Umbilical cord (tissue), 2 donors: ENCODE measurements around the gene PTPN1. TPM values are rescaled to one million over a fixed set of nuclear protein-coding genes. Genes with fewer than 3 reads are reported as not detected.
"Not testable (repeated sequence)": the region's sequence is repeated elsewhere in the genome, so short reads cannot be mapped to it uniquely, and the experiment has no call there.

ENCODE experiments used
- DNase-seq: peaks from one replicate; pipeline ENCODE4 v3.0.0-alpha.2; 2015; ENCODE audit warnings: low spot score
- total RNA-seq: library from RNA; depleted of rRNA; stranded (reverse); fragments of >200 nt; gene quantifications from one replicate; pipeline ENCODE4 v1.2.3, GENCODE V29; 2014; ENCODE audit warnings: low replicate concordance; ENCODE audit not compliant: insufficient read depth

PTPN1 gene
- total RNA-seq, 1 donor from 2014 or later: 22.1 TPM

GRCh38 chr20:50528804-50529351, 18.7 kb downstream of the PTPN1 start:
- DNase-seq: no peak

- no peak for DNase-seq
Observed at GRCh38 chr20:50532221-50532620, 22.0 kb downstream of the PTPN1 start.

- DNase-seq: no peak
Observed at GRCh38 chr20:50533061-50533460, 22.9 kb downstream of the PTPN1 start.

GRCh38 chr20:50533464-50533863, 23.3 kb downstream of the PTPN1 start:
- no peak for DNase-seq

- DNase-seq: no peak
Observed at GRCh38 chr20:50534567-50534966, 24.4 kb downstream of the PTPN1 start.

- no peak for DNase-seq
Observed at GRCh38 chr20:50535162-50535561, 25.0 kb downstream of the PTPN1 start.

GRCh38 chr20:50536333-50536732, 26.1 kb downstream of the PTPN1 start:
- no peak for DNase-seq

- DNase-seq: no peak
Observed at GRCh38 chr20:50537546-50538201, 27.5 kb downstream of the PTPN1 start.

GRCh38 chr20:50538276-50538675, 28.1 kb downstream of the PTPN1 start:
- DNase-seq: peak; percentile 43

- DNase-seq: not testable (repeated sequence)
Observed at GRCh38 chr20:50539798-50540197, 29.6 kb downstream of the PTPN1 start.

GRCh38 chr20:50540620-50541605, 30.7 kb downstream of the PTPN1 start:
- peak; percentile 47 for DNase-seq

GRCh38 chr20:50541606-50542041, 31.4 kb downstream of the PTPN1 start:
- DNase-seq: no peak

GRCh38 chr20:50543326-50543725, 33.1 kb downstream of the PTPN1 start:
- no peak for DNase-seq

GRCh38 chr20:50545126-50545525, 34.9 kb downstream of the PTPN1 start:
- DNase-seq: no peak

- DNase-seq: no peak
Observed at GRCh38 chr20:50546729-50547314, 36.6 kb downstream of the PTPN1 start.

GRCh38 chr20:50547964-50548363, 37.8 kb downstream of the PTPN1 start:
- no peak for DNase-seq

- DNase-seq: no peak
Observed at GRCh38 chr20:50548396-50548795, 38.2 kb downstream of the PTPN1 start.

- DNase-seq: no peak
Observed at GRCh38 chr20:50550531-50550930, 40.3 kb downstream of the PTPN1 start.

GRCh38 chr20:50551288-50551687, 41.1 kb downstream of the PTPN1 start:
- no peak for DNase-seq

- DNase-seq: no peak
Observed at GRCh38 chr20:50552979-50553378, 42.8 kb downstream of the PTPN1 start.

GRCh38 chr20:50554694-50555579, 44.8 kb downstream of the PTPN1 start:
- no peak for DNase-seq
